Right lobe of liver (tissue), 6 donors: ENCODE data around the gene NFKBIZ. TPM values are rescaled to one million over a fixed set of nuclear protein-coding genes. Genes with fewer than 3 reads are reported as not detected.

ENCODE experiments used
- ATAC-seq, 4 donors: fragments of 200-7000 bp; cut with Tn5 transposase; one replicate each; pipeline ENCODE4 v1.9.1; 2020; ENCODE audit warnings: mild to moderate bottlenecking in 4 of 4, moderate library complexity in 4 of 4
- DNase-seq, 3 donors: peaks; one replicate each; pipeline ENCODE4 v3.0.0-alpha.2; 2020
- H3K27ac ChIP-seq, 3 donors: fragments of 200-600 bp; one replicate each; pipeline ENCODE4 v1.8.0; 2022
- H3K27me3 ChIP-seq, 2 donors: fragments of 200-600 bp; one replicate each; pipeline ENCODE4 v1.8.0; 2022
- H3K36me3 ChIP-seq, 4 donors: fragments of 200-600 bp; sonication (generic) in 1 of 4; one replicate each; pipeline versions ENCODE4 v1.5.1 to v1.8.0; 2017 to 2022; ENCODE audit warnings: control low read depth in 1 of 4
- H3K4me1 ChIP-seq, 4 donors: fragments of 200-600 bp; sonication (generic) in 1 of 4; one replicate each; pipeline versions ENCODE4 v1.5.1 to v1.8.0; 2017 to 2022; ENCODE audit warnings: control low read depth in 1 of 4
- H3K4me3 ChIP-seq, 3 donors: fragments of 200-600 bp; one replicate each; pipeline ENCODE4 v1.8.0; 2022
- H3K9me3 ChIP-seq, 4 donors: fragments of 200-600 bp; sonication (generic) in 1 of 4; one replicate each; pipeline versions ENCODE4 v1.5.1 to v1.8.0; 2017 to 2022; ENCODE audit warnings: control low read depth in 1 of 4
- CTCF ChIP-seq, 4 donors: fragments of 200-600 bp in 3 of 4; fragments of 450-650 bp in 1 of 4; IDR thresholded peaks; one replicate each; pipeline versions ENCODE4 v1.5.1 to v1.8.0; 2016 to 2022; ENCODE audit warnings: antibody characterized with exemption in 4 of 4, mild to moderate bottlenecking in 2 of 4
- POLR2A ChIP-seq: fragments of 450-650 bp; IDR thresholded peaks from one replicate; pipeline ENCODE4 v1.6.1; 2017; ENCODE audit warnings: antibody characterized with exemption, mild to moderate bottlenecking
- WGBS: methylation state at CpG from one replicate; pipeline ENCODE4 v1.1.6; 2018; ENCODE audit warnings: low coverage, low lambda C conversion rate; ENCODE audit not compliant: insufficient coverage; ENCODE audit errors: missing lambda C conversion rate; 5-methylcytosine and 5-hydroxymethylcytosine counted together
- intact Hi-C, 2 donors: fragments of 100-400 bp; cut with DNase I; formaldehyde crosslinking; loops; one replicate each; pipeline versions ENCODE4 v1.11.2 to v1.14.1; 2022
- total RNA-seq, 6 experiments: library from RNA; depleted of rRNA in 2 of 6; stranded (reverse); fragments of >200 nt in 2 of 6; fragmentation: NEBNext Ultra II Directional in 3 of 6; extraction: Animal tissue kit (Norgen Biotek cat#: 25700) in 3 of 6; gene quantifications; one replicate each; pipeline versions ENCODE4 v1.1.0 to v1.2.4, GENCODE V29; 2016 to 2023
- donor health status: DM: no; HTN: yes; CAD: no.
- donor health status: DM: no; HTN: no; CAD: no.
- donor health status: DM: no; HTN: no; CAD: no.
- donor health status: DM: no; HTN: yes; CAD: no.
- donor health status: DM: no; HTN: yes; CAD: no.

NFKBIZ gene
- total RNA-seq, 6 experiments from 2014 or later: 23.4 to 83.1 (median 44.4) TPM

GRCh38 chr3:101842935-101843330 is 6.4 kb upstream of the NFKBIZ start:
- Histone ChIP-seq H3K36me3 (no peaks in the 10 kb centered on the region), H3K27me3 (no peaks in the 10 kb centered on the region), H3K9me3 (no peaks in the 10 kb centered on the region), H3K4me3 (no peak overlapping the region), H3K4me1 (peaks cover 0 to 13% (median 3%) of the 10 kb centered on the region in 4 donors), H3K27ac (no peak overlapping the region)
- intact Hi-C loops: no loop called here
- 82% methylated on average over 3 of the region's 3 CpGs for WGBS
- ATAC-seq (no peak), DNase-seq (no peak)
- TF ChIP-seq POLR2A: no peak
- TF ChIP-seq CTCF (IDR thresholded peaks at IDR 0.05): no peak

- no peak for TF ChIP-seq POLR2A
- TF ChIP-seq CTCF (IDR thresholded peaks at IDR 0.05): no peak
- no peak for ATAC-seq
- H3K27ac ChIP-seq: no peak overlapping the region
- DNase-seq: no peak
- H3K36me3 ChIP-seq: no peaks in the 10 kb centered on the region
- WGBS: 58% methylated on average over 2 of the region's 2 CpGs
- no peaks in the 10 kb centered on the region for H3K27me3 ChIP-seq
- no peak overlapping the region for H3K4me3 ChIP-seq
- H3K4me1 ChIP-seq: peaks cover 0 to 14% (median 5%) of the 10 kb centered on the region in 4 donors
- intact Hi-C loops: no loop called here
- H3K9me3 ChIP-seq: no peaks in the 10 kb centered on the region
These were observed 3.9 kb upstream of the NFKBIZ start for GRCh38 chr3:101845425-101845824.

GRCh38 chr3:101846709-101847108 is 2.6 kb upstream of the NFKBIZ start:
- WGBS: no CpG with 5 or more reads among the region's 2 CpGs
- Histone ChIP-seq H3K36me3 (no peaks in the 10 kb centered on the region), H3K27ac (no peak overlapping the region), H3K9me3 (no peaks in the 10 kb centered on the region), H3K4me1 (peaks cover 0 to 14% (median 5%) of the 10 kb centered on the region in 4 donors), H3K4me3 (no peak overlapping the region), H3K27me3 (no peaks in the 10 kb centered on the region)
- ATAC-seq (no peak), DNase-seq (no peak)
- TF ChIP-seq CTCF (IDR thresholded peaks at IDR 0.05) (no peak), POLR2A (no peak)
- intact Hi-C loops: no loop called here

GRCh38 chr3:101847328-101847727 is 2.0 kb upstream of the NFKBIZ start:
- H3K4me1 ChIP-seq: peaks cover 0 to 18% (median 6%) of the 10 kb centered on the region in 4 donors
- WGBS: 41% methylated on average over 3 of the region's 3 CpGs

More at GRCh38 chr3:101847328-101847727, 2.0 kb upstream of the NFKBIZ start:
- Histone ChIP-seq H3K36me3 (peaks cover 1 to 5% (median 4%) of the 10 kb centered on the region in 4 donors), H3K4me3 (no peak overlapping the region), H3K27me3 (no peaks in the 10 kb centered on the region), H3K27ac (peak overlapping the region; percentile 96 to 98 (median 98)), H3K9me3 (no peaks in the 10 kb centered on the region)
- ATAC-seq (no peak), DNase-seq (no peak)
- intact Hi-C loops: no loop called here
- TF ChIP-seq CTCF (IDR thresholded peaks at IDR 0.05) (no peak), POLR2A (no peak)
